A549 treated with Mapracorat at 1 μM for 4 hours (cell line): ENCODE measurements around the gene ADAD2. TPM values are rescaled to one million over a fixed set of nuclear protein-coding genes. Genes with fewer than 3 reads are reported as not detected.

Experiments
- total RNA-seq: library from RNA; stranded (reverse); fragments of 200-300 nt; extraction: Qiagen RNA extraction; gene quantifications from 5 replicates; pipeline ENCODE4 v1.2.3, GENCODE V29; 2022

Gene ADAD2
- total RNA-seq = not detected in 5 replicates

GRCh38 chr16:84190731-84191388, at the start of gene ADAD2:
Gene ADAD2, plus strand, starts transcription at chr16:84191157. Its CDS starts 74 bp downstream, at chr16:84191231.

GRCh38 chr16:84144859-84145639, 45.9 kb upstream of the ADAD2 start, which contains the start of the genes DNAAF1 and HSDL1:
Gene DNAAF1, plus strand, starts transcription at chr16:84145308. Its CDS starts 133 bp downstream, at chr16:84145441.
Gene HSDL1, minus strand, starts transcription at chr16:84145177. Its CDS starts 13,856 bp downstream, at chr16:84131321.

GRCh38 chr16:84186685-84187437, 4.1 kb upstream of the ADAD2 start, which contains the start of gene TAF1C:
Gene TAF1C, minus strand, starts transcription at chr16:84187057. Its CDS starts 2,069 bp downstream, at chr16:84184988.

GRCh38 chr16:84239909-84240308, 49.0 kb downstream of the ADAD2 start, which contains the start of gene KCNG4:
Gene KCNG4, minus strand, starts transcription at chr16:84240012. Its CDS starts 2,527 bp downstream, at chr16:84237485.

Other genes starting within 250 kb of the ADAD2 start
- 17.1 to 33.8 TPM (median 18.6 TPM) in 5 replicates for gene OSGIN1, start 237.9 kb upstream of the ADAD2 start, total RNA-seq
- 1.4 to 3.3 TPM (median 2.4 TPM) in 5 replicates for gene NECAB2, start 222.9 kb upstream of the ADAD2 start, total RNA-seq
- gene SLC38A8, start 148.4 kb upstream of the ADAD2 start, total RNA-seq = not detected in 5 replicates
- 37.6 to 45.7 TPM (median 44.7 TPM) in 5 replicates for gene MBTPS1, start 74.2 kb upstream of the ADAD2 start, total RNA-seq
- gene HSDL1, start 46.0 kb upstream of the ADAD2 start, total RNA-seq = 16.9 to 20.6 TPM (median 19.3 TPM) in 5 replicates
- 0.26 to 0.85 TPM (median 0.35 TPM) in 5 replicates for gene DNAAF1, start 45.8 kb upstream of the ADAD2 start, total RNA-seq
- 21.8 to 33.5 TPM (median 28.6 TPM) in 5 replicates for gene TAF1C, start 4.1 kb upstream of the ADAD2 start, total RNA-seq
- not detected in 5 replicates for gene KCNG4, start 48.9 kb downstream of the ADAD2 start, total RNA-seq
- 0.27 TPM in 1 of 5 replicates, not detected in the others for gene WFDC1, start 103.7 kb downstream of the ADAD2 start, total RNA-seq
- gene ATP2C2, start 177.4 kb downstream of the ADAD2 start, total RNA-seq = 0.10 to 0.30 TPM (median 0.17 TPM) in 5 replicates